PC-9 (cell line): ENCODE data around the gene RFX4. TPM values are rescaled to one million over a fixed set of nuclear protein-coding genes. Genes with fewer than 3 reads are reported as not detected.

Experiments
- BruUV-seq: library from RNA; stranded (reverse); fragments of 400-500 nt; replicated peaks from 2 replicates; lab custom pipeline; 2021; lab: Mats Ljungman, UMichigan
- CTCF ChIA-PET: fragments of 300-600 bp; sonication (Branson Sonifier 250); formaldehyde crosslinking; loops from one replicate; lab custom pipeline; 2022; ENCODE audit warnings: antibody characterized with exemption; lab: Charles Lee
- POLR2A ChIA-PET: fragments of 300-600 bp; sonication (Branson Sonifier 250); formaldehyde crosslinking; loops from one replicate; lab custom pipeline; 2022; ENCODE audit warnings: antibody characterized with exemption; ENCODE audit not compliant: unreplicated experiment; lab: Charles Lee
- DNase-seq, 2 experiments: peaks; one replicate each; pipeline versions ENCODE4 v3.0.0 to v3.0.0-alpha.2; 2015 to 2022; ENCODE audit warnings: mixed read lengths in 1 of 2
- H2AFZ ChIP-seq: fragments of 200-600 bp; sonication (generic); 2 replicates; pipeline ENCODE4 v1.8.1; 2017; ENCODE audit warnings: antibody characterized with exemption
- H3F3A ChIP-seq: fragments of 200-600 bp; sonication (generic); 2 replicates; pipeline ENCODE4 v1.8.1; 2017; ENCODE audit warnings: antibody characterized with exemption, mild to moderate bottlenecking, low read depth; ENCODE audit not compliant: insufficient read depth
- H3K27ac ChIP-seq: fragments of 200-600 bp; sonication (generic); 2 replicates; pipeline ENCODE4 v1.6.1; 2016; ENCODE audit warnings: mixed run types
- H3K27me3 ChIP-seq: fragments of 200-600 bp; sonication (generic); 2 replicates; pipeline ENCODE4 v1.6.1; 2016; ENCODE audit warnings: low read depth, mixed run types; ENCODE audit not compliant: insufficient read depth
- H3K36me3 ChIP-seq: fragments of 200-600 bp; sonication (generic); 2 replicates; pipeline ENCODE4 v1.6.1; 2016; ENCODE audit warnings: low read depth, mixed run types
- H3K4me1 ChIP-seq: fragments of 200-600 bp; sonication (generic); replicated peaks from 2 replicates; pipeline ENCODE4 v1.6.1; 2016; ENCODE audit warnings: mixed run types; ENCODE audit not compliant: insufficient read depth
- H3K4me2 ChIP-seq: fragments of 200-600 bp; sonication (generic); 2 replicates; pipeline ENCODE4 v1.6.1; 2017; ENCODE audit warnings: mixed run types
- H3K4me3 ChIP-seq: fragments of 200-600 bp; sonication (generic); 2 replicates; pipeline ENCODE4 v1.6.1; 2016; ENCODE audit warnings: mixed run types
- H3K79me2 ChIP-seq: fragments of 200-600 bp; sonication (generic); 2 replicates; pipeline ENCODE4 v1.6.1; 2017; ENCODE audit warnings: low read depth, mixed run types
- H3K9me2 ChIP-seq: fragments of 200-600 bp; sonication (generic); 2 replicates; pipeline ENCODE4 v1.8.1; 2017; ENCODE audit warnings: mild to moderate bottlenecking; ENCODE audit not compliant: insufficient read depth
- H3K9me3 ChIP-seq: fragments of 200-600 bp; sonication (generic); 2 replicates; pipeline ENCODE4 v1.8.1; 2016; ENCODE audit warnings: low read depth; ENCODE audit not compliant: insufficient read depth
- H4K20me1 ChIP-seq: fragments of 200-600 bp; sonication (generic); 2 replicates; pipeline ENCODE4 v1.8.1; 2017; ENCODE audit not compliant: insufficient read depth
- EZH2 ChIP-seq: fragments of 200-600 bp; sonication (generic); IDR thresholded peaks from 2 replicates; pipeline ENCODE4 v1.8.0; 2017; ENCODE audit warnings: antibody characterized with exemption, low read depth
- intact Hi-C: fragments of 100-400 bp; cut with micrococcal nuclease; formaldehyde crosslinking; loops from one replicate; pipeline ENCODE4 v1.10.0; 2022; ENCODE audit not compliant: unreplicated experiment
- total RNA-seq: library from RNA; stranded (reverse); gene quantifications from 2 replicates; pipeline ENCODE4 v1.2.3, GENCODE V29; 2021
- TF ChIP-seq, protein P1 (sequence below): fragments of 200-600 bp; sonication (generic); conservative IDR thresholded peaks from 2 replicates; pipeline ENCODE4 v1.6.1; 2017; ENCODE audit warnings: mixed run types, antibody characterized with exemption, mild to moderate bottlenecking, moderate library complexity

The RFX4 gene
- total RNA-seq, 1 experiment from 2014 or later = not detected

- no peak overlapping the region for H3K27ac ChIP-seq
- H2AFZ ChIP-seq = no peak overlapping the region
- H3K9me3 ChIP-seq = no peaks in the 10 kb centered on the region
- TF ChIP-seq EZH2 = no peak
- TF ChIP-seq, protein P1, sequence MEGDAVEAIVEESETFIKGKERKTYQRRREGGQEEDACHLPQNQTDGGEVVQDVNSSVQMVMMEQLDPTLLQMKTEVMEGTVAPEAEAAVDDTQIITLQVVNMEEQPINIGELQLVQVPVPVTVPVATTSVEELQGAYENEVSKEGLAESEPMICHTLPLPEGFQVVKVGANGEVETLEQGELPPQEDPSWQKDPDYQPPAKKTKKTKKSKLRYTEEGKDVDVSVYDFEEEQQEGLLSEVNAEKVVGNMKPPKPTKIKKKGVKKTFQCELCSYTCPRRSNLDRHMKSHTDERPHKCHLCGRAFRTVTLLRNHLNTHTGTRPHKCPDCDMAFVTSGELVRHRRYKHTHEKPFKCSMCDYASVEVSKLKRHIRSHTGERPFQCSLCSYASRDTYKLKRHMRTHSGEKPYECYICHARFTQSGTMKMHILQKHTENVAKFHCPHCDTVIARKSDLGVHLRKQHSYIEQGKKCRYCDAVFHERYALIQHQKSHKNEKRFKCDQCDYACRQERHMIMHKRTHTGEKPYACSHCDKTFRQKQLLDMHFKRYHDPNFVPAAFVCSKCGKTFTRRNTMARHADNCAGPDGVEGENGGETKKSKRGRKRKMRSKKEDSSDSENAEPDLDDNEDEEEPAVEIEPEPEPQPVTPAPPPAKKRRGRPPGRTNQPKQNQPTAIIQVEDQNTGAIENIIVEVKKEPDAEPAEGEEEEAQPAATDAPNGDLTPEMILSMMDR = no peak
- no peaks in the 10 kb centered on the region for H3K36me3 ChIP-seq
- H3K79me2 ChIP-seq = no peaks in the 10 kb centered on the region
- BruUV-seq = no TSS peak
- H4K20me1 ChIP-seq = no peaks in the 10 kb centered on the region
- intact Hi-C loops = no loop called here
- no peak overlapping the region for H3K4me2 ChIP-seq
- no peak overlapping the region for H3K4me3 ChIP-seq
- DNase-seq = no peak
- ChIA-PET CTCF (interaction anchor here (0.7 kb wide), 1 partner anchor 46 kb away, joined by 11 read pairs; no protein-coding TSS in a partner anchor), POLR2A (interaction anchor here (0.8 kb wide), 1 partner anchor 208 kb away, joined by 3 read pairs; no protein-coding TSS in a partner anchor)
- H3K27me3 ChIP-seq = no peaks in the 10 kb centered on the region
- no peaks in the 10 kb centered on the region for H3F3A ChIP-seq
- H3K4me1 ChIP-seq = no peaks in the 10 kb centered on the region
- no peaks in the 10 kb centered on the region for H3K9me2 ChIP-seq
Measured at GRCh38 chr12:106645465-106646330, 62.9 kb downstream of the RFX4 start.

DNA sequence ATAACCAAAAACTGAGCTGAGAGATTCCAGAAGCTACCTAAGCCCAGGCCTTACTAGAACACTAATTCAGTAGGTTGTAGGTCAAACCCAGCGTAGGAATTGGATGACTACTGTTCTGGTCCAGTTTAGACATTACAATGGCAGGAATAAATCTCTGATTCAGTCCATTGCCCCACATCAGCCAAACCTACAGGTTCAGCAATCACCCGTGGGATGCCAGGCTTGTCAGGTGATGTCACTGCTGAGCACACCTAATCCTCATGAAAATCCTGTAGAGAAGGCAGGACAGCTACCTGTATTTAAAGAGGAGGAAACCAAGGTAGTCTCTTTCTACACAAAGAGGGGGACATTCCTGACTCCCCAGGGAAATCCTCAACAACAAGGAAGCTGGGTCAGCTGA is 63.7 kb downstream of the RFX4 start:
- CTCF ChIA-PET = interaction anchor here (0.7 kb wide), 1 partner anchor 45 kb away, joined by 11 read pairs; no protein-coding TSS in a partner anchor
- no peak overlapping the region for H3K27ac ChIP-seq
- 0 out of 2 replicates have a peak, but pooled peaks cover 3% of the 10 kb centered on the region for H3K27me3 ChIP-seq
- DNase-seq = no peak
- TF ChIP-seq, protein P1 = no peak
- no peak for TF ChIP-seq EZH2
- intact Hi-C loops = no loop called here
- no peak overlapping the region for H3K4me3 ChIP-seq
- H4K20me1 ChIP-seq = no peaks in the 10 kb centered on the region
- no peaks in the 10 kb centered on the region for H3K79me2 ChIP-seq
- BruUV-seq = no TSS peak
- H3K9me2 ChIP-seq = no peaks in the 10 kb centered on the region
- H3K36me3 ChIP-seq = no peaks in the 10 kb centered on the region
- H2AFZ ChIP-seq = no peak overlapping the region
- POLR2A ChIA-PET = no interaction called here
- H3F3A ChIP-seq = no peaks in the 10 kb centered on the region
- no peaks in the 10 kb centered on the region for H3K4me1 ChIP-seq
- no peak overlapping the region for H3K4me2 ChIP-seq
- H3K9me3 ChIP-seq = no peaks in the 10 kb centered on the region

DNA sequence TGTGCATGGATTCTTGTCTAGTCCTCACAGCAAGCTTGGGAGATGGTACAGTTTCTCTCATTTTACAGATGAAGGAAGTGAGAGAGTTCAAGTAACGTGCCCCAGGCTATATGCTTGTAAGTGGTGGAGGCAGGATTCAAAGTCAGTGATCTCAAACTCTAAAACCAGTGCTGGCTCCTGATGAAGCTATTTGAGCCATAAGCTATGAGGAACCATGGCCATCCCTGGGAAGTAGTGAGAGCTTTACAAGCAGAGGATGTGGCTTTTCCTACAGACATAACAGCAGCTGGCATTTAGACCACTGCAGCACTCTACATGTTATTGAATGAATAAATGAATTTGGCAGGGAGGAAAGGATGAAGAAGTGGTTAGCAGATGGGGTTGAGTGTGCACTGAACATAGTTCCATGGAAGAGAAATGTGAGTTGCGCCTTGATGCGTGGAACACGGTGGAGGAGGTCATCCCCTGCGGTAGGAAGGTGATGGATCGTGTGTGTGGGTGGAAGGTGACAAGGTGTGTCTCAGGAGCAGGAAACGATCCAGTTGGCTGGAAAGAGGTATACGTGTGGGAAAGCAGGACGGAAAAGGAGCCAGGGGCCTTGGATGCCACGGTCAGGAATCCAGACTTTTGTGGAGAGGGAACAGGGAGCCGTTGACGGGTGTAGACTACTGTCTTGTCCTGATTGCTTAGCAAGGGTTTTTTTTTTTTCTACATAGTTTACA is 65.2 kb downstream of the RFX4 start:
- no peak for DNase-seq
- TF ChIP-seq EZH2 = no peak
- TF ChIP-seq, protein P1 = no peak
- Histone ChIP-seq H3K4me1 (no peaks in the 10 kb centered on the region), H3K79me2 (no peaks in the 10 kb centered on the region), H3K9me2 (no peaks in the 10 kb centered on the region), H2AFZ (no peak overlapping the region), H3K4me3 (no peak overlapping the region), H3K27ac (no peak overlapping the region), H3K4me2 (no peak overlapping the region), H3F3A (no peaks in the 10 kb centered on the region), H3K36me3 (no peaks in the 10 kb centered on the region), H4K20me1 (no peaks in the 10 kb centered on the region), H3K9me3 (no peaks in the 10 kb centered on the region), H3K27me3 (0 out of 2 replicates have a peak, but pooled peaks cover 4% of the 10 kb centered on the region)
- POLR2A ChIA-PET = no interaction called here
- intact Hi-C loops = no loop called here
- CTCF ChIA-PET = no interaction called here
- BruUV-seq = no TSS peak
